Raji (cell line): ENCODE results near the gene ASAP3.

ENCODE experiments used
- POLR2A ChIP-seq: IDR thresholded peaks from 2 replicates; pipeline ENCODE4 v1.6.1; 2011; ENCODE audit warnings: low read depth, low read length, control low read depth; ENCODE audit not compliant: insufficient read depth

The ASAP3 gene

GRCh38 chr1:23427550-23427949, 56.4 kb downstream of the ASAP3 start:
- TF ChIP-seq POLR2A = no peak

GRCh38 chr1:23426828-23427227, 57.2 kb downstream of the ASAP3 start:
- no peak for TF ChIP-seq POLR2A

- no peak for TF ChIP-seq POLR2A
These were observed 58.8 kb downstream of the ASAP3 start for GRCh38 chr1:23425193-23425494.

GRCh38 chr1:23424293-23425192, 59.4 kb downstream of the ASAP3 start, which contains the start of gene TCEA3:
TCEA3 (minus strand) TSS chr1:23424748; CDS start chr1:23424633, 115 bp downstream.
- TF ChIP-seq POLR2A = no peak

GRCh38 chr1:23423415-23424292, 60.3 kb downstream of the ASAP3 start:
- no peak for TF ChIP-seq POLR2A

GRCh38 chr1:23422941-23423340, 61.0 kb downstream of the ASAP3 start:
- TF ChIP-seq POLR2A = no peak

GRCh38 chr1:23422241-23422877, 61.6 kb downstream of the ASAP3 start:
- TF ChIP-seq POLR2A = no peak

- no peak for TF ChIP-seq POLR2A
These were observed 62.2 kb downstream of the ASAP3 start for GRCh38 chr1:23421753-23422240.

- no peak for TF ChIP-seq POLR2A
These were observed 62.6 kb downstream of the ASAP3 start for GRCh38 chr1:23421343-23421742.

- no peak for TF ChIP-seq POLR2A
These were observed 63.2 kb downstream of the ASAP3 start for GRCh38 chr1:23420778-23421177.

- TF ChIP-seq POLR2A = no peak
These were observed 64.8 kb downstream of the ASAP3 start for GRCh38 chr1:23419180-23419579.

GRCh38 chr1:23417570-23417969, 66.4 kb downstream of the ASAP3 start:
- no peak for TF ChIP-seq POLR2A

- TF ChIP-seq POLR2A = no peak
These were observed 67.0 kb downstream of the ASAP3 start for GRCh38 chr1:23416964-23417363.

- no peak for TF ChIP-seq POLR2A
These were observed 75.1 kb downstream of the ASAP3 start for GRCh38 chr1:23408797-23409290.

- TF ChIP-seq POLR2A = no peak
These were observed 76.9 kb downstream of the ASAP3 start for GRCh38 chr1:23407016-23407630.
